ENCODE data around the gene AKT1S1.

AKT1S1 gene

DNA sequence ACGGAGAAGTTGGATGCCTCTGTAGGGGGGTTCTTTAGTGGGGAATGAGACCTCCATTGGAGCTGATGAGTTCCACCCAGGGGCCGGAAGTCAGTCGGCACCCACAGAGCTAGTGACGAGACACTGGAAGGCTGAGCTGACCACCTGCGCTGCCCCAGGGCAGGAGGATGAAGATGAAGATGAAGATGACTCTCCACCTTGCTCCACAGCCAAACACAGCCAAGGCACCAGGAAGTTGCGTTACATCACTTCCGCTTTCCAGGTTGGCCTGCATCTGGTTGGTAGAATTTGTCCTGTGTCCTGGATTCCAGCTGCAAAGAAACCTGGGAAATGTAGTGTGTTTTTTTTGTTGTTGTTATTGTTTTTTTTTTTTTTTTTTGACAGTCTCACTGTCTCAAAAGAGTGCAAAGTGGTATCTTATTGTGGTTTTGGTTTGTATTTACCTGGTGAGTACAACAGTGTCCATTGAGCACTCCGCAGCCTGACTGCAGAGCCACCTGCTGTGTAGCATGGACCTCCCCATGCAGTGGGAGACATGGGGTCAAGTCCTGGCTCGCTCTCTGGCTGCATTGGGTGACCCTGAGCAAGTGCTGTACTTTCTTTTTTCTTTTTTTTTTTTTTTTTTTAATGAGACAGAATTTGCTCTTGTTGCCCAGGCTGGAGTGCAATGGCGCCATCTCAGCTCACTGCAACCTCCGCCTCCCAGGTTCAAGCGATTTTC lies 2.2 kb upstream of the AKT1S1 start:
- ChIA-PET POLR2A (ENCODE audit: low non-redundant PET) (interaction anchor here (0.6 kb wide), 1 partner anchor 11 kb away, joined by 3 read pairs; no protein-coding TSS in a partner anchor), CTCF (no interaction called here)
- peak overlapping the region; percentile 96 for H3K27ac ChIP-seq
- TF ChIP-seq, protein P1, sequence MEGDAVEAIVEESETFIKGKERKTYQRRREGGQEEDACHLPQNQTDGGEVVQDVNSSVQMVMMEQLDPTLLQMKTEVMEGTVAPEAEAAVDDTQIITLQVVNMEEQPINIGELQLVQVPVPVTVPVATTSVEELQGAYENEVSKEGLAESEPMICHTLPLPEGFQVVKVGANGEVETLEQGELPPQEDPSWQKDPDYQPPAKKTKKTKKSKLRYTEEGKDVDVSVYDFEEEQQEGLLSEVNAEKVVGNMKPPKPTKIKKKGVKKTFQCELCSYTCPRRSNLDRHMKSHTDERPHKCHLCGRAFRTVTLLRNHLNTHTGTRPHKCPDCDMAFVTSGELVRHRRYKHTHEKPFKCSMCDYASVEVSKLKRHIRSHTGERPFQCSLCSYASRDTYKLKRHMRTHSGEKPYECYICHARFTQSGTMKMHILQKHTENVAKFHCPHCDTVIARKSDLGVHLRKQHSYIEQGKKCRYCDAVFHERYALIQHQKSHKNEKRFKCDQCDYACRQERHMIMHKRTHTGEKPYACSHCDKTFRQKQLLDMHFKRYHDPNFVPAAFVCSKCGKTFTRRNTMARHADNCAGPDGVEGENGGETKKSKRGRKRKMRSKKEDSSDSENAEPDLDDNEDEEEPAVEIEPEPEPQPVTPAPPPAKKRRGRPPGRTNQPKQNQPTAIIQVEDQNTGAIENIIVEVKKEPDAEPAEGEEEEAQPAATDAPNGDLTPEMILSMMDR (conservative IDR thresholded peaks at IDR 0.05; ENCODE audit: low read depth), result no peak
- DNase-seq (ENCODE audit: low spot score), result no peak

- TF ChIP-seq, protein P1 (conservative IDR thresholded peaks at IDR 0.05; ENCODE audit: low read depth), result no peak
- peak overlapping the region; percentile 96 for H3K27ac ChIP-seq
- ChIA-PET POLR2A (ENCODE audit: low non-redundant PET) (no interaction called here), CTCF (no interaction called here)
- no peak for DNase-seq (ENCODE audit: low spot score)
Measured at GRCh38 chr19:49878744-49879070, 1.6 kb upstream of the AKT1S1 start.

DNA sequence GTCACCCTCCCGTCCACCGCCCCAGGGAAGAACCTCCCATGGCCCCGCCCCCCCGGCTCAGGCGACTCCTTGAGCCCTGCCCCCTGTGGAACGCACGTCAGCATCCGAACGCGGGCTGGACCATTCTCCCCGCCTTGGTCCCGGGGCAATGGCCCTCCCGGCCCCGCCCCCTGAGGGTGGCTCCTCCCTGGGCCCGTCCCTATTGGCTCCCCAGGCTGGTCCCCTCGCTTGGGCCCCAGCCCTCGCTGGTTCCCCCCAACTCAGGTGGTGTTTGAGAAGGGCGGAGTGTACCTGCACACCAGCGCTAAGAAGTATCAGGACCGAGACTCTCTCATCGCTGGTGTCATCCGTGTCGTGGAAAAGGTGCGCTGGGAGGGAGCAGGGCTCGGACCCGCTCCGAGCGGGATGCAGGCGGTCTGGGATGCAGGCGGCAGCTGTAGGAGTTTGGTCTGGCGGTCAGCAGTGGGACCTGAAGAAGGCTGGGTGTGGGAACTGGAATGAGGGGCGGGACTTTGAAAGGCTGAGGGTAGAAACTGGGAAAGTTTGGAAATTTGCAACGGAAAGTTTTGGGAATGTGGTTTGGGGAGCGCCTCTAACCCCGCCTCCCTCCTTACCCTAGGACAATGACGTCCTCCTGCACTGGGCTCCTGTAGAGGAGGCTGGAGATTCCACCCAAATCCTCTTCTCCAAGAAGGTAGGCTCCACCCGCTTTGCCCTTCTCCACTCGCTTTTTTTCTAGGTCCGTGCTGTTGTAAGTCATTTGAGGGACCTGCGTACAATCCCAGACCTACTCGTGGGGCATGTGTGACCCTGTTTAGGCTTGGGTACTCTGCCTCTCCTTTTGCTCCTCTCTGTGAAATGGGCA lies 956 bp upstream of the AKT1S1 start:
- H3K27ac ChIP-seq, result peak overlapping the region; percentile 96
- ChIA-PET CTCF (no interaction called here), POLR2A (ENCODE audit: low non-redundant PET) (no interaction called here)
- peak; percentile 97 for DNase-seq (ENCODE audit: low spot score)
- TF ChIP-seq, protein P1 (conservative IDR thresholded peaks at IDR 0.05; ENCODE audit: low read depth), result no peak

- ChIA-PET POLR2A (ENCODE audit: low non-redundant PET) (interaction anchor here (0.5 to 1.2 kb wide), 2 partner anchors 8 to 13 kb away, joined by 4 to 5 read pairs; partner anchors contain the start of gene PNKP), CTCF (interaction anchor here (0.7 kb wide), 1 partner anchor 24 kb away, joined by 3 read pairs; no protein-coding TSS in a partner anchor)
- peak overlapping the region; percentile 96 for H3K27ac ChIP-seq
- TF ChIP-seq, protein P1 (conservative IDR thresholded peaks at IDR 0.05; ENCODE audit: low read depth), result no peak
- peak; percentile 85 for DNase-seq (ENCODE audit: low spot score)
Measured at GRCh38 chr19:49876422-49877019, 634 bp downstream of the AKT1S1 start.

DNA sequence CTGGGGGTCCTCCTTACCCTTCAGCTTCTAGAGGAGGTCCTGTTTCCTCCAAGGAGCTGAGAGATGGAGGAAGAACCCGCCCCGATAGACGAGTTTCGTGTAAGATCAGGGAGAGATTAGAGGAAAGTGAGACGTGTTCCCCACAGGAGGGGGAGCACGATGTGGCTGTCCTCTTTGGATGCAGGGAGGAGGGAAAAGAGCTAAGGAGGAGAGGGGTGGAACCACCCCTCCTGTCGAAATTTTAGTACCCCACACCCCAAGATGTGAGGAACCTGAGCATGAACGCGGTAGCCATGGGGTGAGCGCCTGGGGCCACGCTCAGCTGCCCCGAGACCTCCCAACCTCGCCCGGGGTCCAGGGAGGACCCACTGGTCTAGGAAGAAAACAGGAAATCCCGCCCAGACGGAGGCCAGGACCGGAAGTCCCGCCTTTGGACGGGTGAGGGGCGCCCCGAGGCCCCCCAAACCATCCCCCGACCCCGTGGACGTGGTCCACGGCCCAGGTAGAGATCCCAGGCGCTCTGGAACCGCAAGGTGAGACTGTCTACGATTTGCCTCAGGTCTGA lies 1.2 kb downstream of the AKT1S1 start:
- peak overlapping the region; percentile 96 for H3K27ac ChIP-seq
- TF ChIP-seq, protein P1 (conservative IDR thresholded peaks at IDR 0.05; ENCODE audit: low read depth), result no peak
- CTCF ChIA-PET, result no interaction called here
- POLR2A ChIA-PET (ENCODE audit: low non-redundant PET), result interaction anchor here (1.2 kb wide), 1 partner anchor 8 kb away, joined by 4 read pairs; the partner anchor contains the start of gene PNKP
- no peak for DNase-seq (ENCODE audit: low spot score)

DNA sequence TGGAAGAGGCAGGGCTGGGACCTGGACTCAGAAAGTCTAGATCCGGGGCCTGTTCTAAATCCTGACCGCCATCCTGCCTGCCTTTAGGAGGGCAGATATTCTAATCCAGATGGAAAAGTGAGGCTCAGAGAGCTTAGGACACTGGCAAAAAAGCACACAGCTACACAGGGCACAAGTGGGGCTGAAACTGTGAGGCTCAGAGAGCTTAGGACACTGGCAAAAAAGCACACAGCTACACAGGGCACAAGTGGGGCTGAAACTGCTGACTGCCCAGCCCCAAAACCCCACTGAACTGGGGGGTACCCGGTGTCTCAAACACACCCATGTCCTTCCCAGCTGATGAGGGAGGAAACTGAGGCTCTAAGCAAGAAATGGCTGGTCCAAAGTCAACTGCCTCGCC lies 2.0 kb downstream of the AKT1S1 start:
- DNase-seq (ENCODE audit: low spot score), result no peak
- TF ChIP-seq, protein P1 (conservative IDR thresholded peaks at IDR 0.05; ENCODE audit: low read depth), result no peak
- H3K27ac ChIP-seq, result peak overlapping the region; percentile 96
- ChIA-PET CTCF (no interaction called here), POLR2A (ENCODE audit: low non-redundant PET) (no interaction called here)

All from RWPE1 (cell line).